GM06990 (cell line): ENCODE results near the gene KRTAP5-4.
"Not testable (repeated sequence)": the region's sequence is repeated elsewhere in the genome, so short reads cannot be mapped to it uniquely, and the experiment has no call there.

Source experiments
- DNase-seq: peaks from one replicate; pipeline ENCODE4 v3.0.0-alpha.2; 2011; ENCODE audit not compliant: insufficient read length; ENCODE audit errors: extremely low read depth
- H3K27me3 ChIP-seq: replicated peaks from 2 replicates; pipeline ENCODE4 v1.6.0; 2011; ENCODE audit warnings: low read length; ENCODE audit not compliant: control insufficient read depth, insufficient read depth
- H3K36me3 ChIP-seq: 2 replicates; pipeline ENCODE4 v1.5.1; 2011; ENCODE audit warnings: low read length; ENCODE audit not compliant: control insufficient read depth, insufficient read depth
- H3K4me3 ChIP-seq: replicated peaks from 2 replicates; pipeline ENCODE4 v1.5.1; 2011; ENCODE audit warnings: low read depth, mild to moderate bottlenecking, control low read depth, low read length
- CTCF ChIP-seq: IDR thresholded peaks from 2 replicates; pipeline ENCODE4 v1.5.1; 2011; ENCODE audit warnings: low read length, control low read depth, mild to moderate bottlenecking, inconsistent platforms; ENCODE audit not compliant: insufficient read depth, poor library complexity, severe bottlenecking

Gene KRTAP5-4

GRCh38 chr11:1650918-1651262 is 29.0 kb upstream of the KRTAP5-4 start:
- no peak for DNase-seq
- Histone ChIP-seq H3K36me3 (no peaks in the 10 kb centered on the region), H3K4me3 (no peak overlapping the region), H3K27me3 (peaks cover 2% of the 10 kb centered on the region)
- no peak for TF ChIP-seq CTCF

DNA sequence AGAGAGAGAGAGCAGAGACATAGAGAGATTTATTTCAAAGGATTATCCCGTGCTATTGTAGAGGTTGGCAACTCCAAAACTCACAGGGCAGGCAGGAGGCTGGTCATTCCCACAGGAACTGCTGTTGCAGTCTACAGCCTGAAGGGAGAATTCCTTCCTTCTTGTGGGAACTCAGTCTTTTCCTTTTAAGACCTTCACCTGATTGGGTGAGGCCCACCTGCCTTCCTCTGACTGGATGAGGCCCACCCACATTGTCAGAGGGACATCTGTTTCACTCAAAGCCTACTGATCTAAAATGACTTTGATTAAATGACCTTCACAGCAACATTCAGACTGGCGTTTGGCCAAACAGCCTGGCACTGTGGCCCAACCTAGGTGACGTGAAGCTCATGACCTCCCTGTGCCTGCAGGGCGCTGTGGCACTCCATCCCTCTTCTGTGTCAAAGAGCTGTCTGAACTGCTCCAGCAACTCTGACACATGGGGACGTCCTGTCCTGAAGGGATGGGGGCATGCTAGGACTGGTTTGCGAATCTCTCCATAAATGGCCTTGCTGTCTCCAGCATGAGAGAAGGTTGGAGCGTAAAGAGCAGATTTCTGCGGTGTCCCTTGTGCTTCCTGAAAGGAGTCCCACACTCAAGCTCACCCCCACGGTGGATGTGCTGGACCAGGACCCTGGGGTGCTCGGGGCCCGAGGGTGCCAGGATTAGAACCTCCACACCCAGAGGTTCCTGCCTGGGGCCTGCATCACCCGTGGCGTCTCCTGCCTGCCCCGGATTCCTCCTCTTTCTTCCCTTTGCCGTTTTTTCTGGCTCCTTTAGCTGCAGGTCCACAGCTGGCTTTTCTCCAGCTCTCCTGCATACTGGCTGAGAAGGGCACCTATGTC is 28.3 kb upstream of the KRTAP5-4 start:
- DNase-seq: no peak
- no peaks in the 10 kb centered on the region for H3K36me3 ChIP-seq
- H3K27me3 ChIP-seq: peaks cover 2% of the 10 kb centered on the region
- H3K4me3 ChIP-seq: no peak overlapping the region
- TF ChIP-seq CTCF: no peak

- Histone ChIP-seq H3K27me3 (peaks cover 2% of the 10 kb centered on the region), H3K4me3 (no peak overlapping the region), H3K36me3 (no peaks in the 10 kb centered on the region)
- no peak for DNase-seq
- no peak for TF ChIP-seq CTCF
Measured at GRCh38 chr11:1648653-1649420, 26.9 kb upstream of the KRTAP5-4 start.

GRCh38 chr11:1647901-1648652 is 26.1 kb upstream of the KRTAP5-4 start:
- no peak for DNase-seq
- peaks cover 2% of the 10 kb centered on the region for H3K27me3 ChIP-seq
- no peak overlapping the region for H3K4me3 ChIP-seq
- no peak for TF ChIP-seq CTCF
- no peaks in the 10 kb centered on the region for H3K36me3 ChIP-seq

- H3K36me3 ChIP-seq, H3K27me3 ChIP-seq, DNase-seq, H3K4me3 ChIP-seq: not testable (repeated sequence)
Measured at GRCh38 chr11:1646540-1646939, 24.6 kb upstream of the KRTAP5-4 start.
